ENCODE data around the gene NLRP2B.
"Not testable (repeated sequence)": the region's sequence is repeated elsewhere in the genome, so short reads cannot be mapped to it uniquely, and the experiment has no call there.

The NLRP2B gene

GRCh38 chrX:57680160-57680559, at the start of gene NLRP2B:
Gene NLRP2B (minus strand): TSS chrX:57680260.
- no peak for DNase-seq

DNA sequence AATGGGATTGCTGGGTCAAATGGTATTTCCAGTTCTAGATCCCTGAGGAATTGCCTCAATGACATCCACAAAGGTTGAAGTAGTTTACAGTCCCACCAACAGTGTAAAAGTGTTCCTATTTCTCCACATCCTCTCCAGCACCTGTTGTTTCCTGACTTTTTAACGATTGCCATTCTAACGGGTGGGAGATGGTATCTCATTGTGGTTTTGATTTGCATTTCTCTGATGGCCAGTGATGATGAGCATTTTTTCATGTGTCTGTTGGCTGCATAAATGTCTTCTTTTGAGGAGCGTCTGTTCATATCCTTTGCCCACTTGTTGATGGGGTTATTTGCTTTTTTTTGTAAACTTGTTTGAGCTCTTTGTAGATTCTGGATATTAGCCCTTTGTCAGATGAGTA, 45.9 kb upstream of the NLRP2B start:
- not testable (repeated sequence) for DNase-seq

DNA sequence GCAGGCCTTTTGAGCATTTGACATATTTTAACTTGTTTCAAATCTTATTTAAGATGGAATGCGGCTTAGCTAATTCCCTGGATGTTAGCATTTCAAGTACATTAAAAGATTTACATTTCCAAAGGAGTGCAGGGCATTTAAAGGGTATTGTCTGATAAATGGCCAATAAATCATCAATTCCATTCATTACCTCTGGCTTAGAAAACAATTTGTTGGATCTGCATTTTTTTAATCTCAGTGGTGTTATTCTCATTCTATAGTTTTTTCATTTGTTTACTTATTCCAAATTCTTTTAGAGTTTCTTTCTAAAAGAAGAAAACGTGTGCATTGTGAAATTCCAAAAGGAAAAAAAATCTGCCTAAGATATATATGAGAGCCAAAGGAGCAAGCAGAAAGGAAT, 1.3 kb upstream of the NLRP2B start:
- no peak for DNase-seq

GRCh38 chrX:57678686-57679428, 1.2 kb downstream of the NLRP2B start:
- no peak for DNase-seq

DNA sequence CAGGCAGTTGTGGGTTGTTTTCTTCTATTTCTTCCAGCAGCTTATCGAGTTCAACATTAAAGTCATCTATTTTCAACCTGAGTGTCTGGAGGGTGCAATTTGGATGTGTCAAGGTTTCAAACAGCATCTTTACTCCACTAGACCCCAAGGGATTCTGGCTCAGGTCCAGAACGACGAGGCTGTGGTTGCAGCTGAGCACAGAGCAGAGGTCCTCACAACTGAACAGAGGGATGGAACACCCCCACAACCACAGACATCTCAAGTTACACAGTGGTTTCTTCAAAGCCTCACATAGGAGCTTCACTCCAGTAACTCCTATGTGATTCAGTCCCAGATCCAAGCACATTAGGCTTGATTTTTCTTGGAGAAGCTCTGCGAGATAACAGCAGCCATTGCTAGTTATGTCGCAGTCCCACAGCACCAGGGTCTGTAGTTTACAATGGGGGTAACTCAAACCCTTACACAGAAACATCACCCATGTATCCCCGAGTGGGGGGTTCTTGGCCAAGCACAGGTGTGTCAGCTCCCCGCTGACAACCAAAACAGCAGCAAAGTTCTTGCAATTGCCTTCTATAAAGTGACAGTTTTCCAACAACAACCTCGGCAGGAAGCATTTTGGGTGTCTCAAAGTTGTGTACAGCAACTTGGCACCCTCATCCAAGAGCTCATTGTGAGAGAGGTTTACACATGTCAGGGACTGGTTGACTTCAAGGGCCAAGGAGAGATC, 2.8 kb downstream of the NLRP2B start:
- no peak for DNase-seq

DNA sequence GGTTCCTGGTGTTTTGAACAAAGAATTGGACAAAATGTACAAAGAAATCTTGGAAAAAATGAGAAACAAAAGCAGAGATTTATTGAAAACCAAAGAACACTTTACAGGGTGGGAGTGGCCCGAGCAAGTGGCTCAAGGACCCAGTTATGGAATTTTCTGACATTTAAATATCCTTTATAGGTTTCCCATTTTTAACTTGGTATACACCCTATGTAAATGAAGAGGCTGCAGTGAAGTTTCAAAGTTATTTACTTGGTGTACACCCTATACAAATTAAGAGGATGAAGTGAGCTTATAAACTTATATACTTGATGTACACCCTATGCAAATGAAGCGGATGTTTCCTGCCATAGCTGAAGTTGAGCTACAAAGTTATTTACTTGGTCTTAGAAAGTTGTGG, 4.7 kb downstream of the NLRP2B start:
- no peak for DNase-seq

DNA sequence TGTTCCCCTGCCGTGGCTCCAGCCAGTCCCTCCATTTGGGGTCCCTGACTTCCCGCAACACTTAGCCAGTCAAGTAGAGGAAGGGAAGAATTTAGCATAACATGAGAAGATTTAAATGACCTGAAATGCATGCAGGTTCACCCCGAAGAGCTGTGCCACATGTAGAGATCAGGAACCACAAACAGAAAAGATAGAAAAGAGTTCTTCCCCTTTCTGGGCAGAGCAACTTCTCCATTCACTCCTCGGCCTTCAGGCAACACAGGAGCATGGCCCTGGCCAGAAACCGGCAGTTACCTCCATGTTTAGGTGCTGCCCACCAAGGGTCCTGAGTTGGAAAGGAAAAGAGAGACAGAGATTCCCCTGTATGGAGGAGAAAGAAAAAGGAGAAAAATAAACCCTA, 5.2 kb downstream of the NLRP2B start:
- no peak for DNase-seq

DNA sequence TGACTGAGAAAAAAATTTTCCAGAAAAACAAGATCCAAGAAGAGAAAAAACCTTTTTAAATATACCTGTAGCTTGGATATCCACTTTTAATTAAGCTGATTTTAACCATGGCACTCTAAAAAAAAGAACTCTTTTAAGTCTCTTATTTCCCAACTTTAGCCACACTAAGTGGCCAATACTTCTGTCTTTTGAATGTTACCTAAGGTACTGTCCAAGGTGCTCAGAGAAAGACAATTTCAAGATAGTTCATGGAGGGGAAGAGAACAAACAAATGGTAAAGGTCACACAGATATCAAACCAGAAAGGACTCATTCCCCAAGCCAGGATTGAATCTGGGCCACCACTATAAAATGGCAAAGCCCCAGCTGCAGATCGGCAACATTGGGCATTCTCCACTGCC, 10.1 kb downstream of the NLRP2B start:
- DNase-seq, result no peak

GRCh38 chrX:57667010-57667409, 13.1 kb downstream of the NLRP2B start:
- DNase-seq, result no peak

DNA sequence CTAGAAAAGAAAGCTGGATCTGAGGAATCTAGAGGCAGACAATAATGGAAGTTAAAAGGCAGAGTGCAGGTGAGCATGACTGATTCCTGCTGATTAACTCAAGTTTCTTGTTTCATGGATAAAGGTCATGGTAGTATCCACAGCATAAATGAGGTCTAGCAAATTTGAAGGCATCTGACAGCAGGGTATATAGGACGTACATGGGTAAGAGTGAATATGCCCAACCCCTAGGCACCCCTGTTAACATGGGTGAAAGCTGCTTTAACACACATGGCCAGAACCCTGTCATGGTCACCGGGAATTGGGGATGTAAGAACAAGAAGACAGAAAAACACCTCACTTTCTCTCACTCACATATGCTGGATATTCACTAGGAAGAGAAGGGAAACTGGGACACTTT, 25.0 kb downstream of the NLRP2B start:
- DNase-seq, result no peak

DNA sequence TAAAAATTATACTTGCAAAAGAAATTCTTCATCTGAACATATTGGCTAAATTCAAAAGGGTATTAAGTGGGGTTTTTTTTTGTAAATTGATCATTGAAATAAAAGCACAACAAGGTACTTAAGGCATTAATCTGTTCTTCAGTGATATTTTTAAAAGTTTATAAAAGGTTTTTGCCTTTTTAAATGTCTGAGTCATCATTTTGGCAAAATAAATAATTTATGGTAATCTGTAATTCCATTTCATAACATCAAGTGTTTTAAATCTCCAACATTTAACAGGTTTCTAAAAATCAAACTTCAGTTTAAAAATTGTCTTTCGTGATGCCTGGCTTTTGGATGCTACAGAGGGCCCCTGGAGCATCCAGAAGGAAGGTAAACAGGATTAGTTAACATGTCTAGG, 27.4 kb downstream of the NLRP2B start:
- DNase-seq, result no peak

GRCh38 chrX:57651169-57651919, 28.7 kb downstream of the NLRP2B start:
- no peak for DNase-seq

DNA sequence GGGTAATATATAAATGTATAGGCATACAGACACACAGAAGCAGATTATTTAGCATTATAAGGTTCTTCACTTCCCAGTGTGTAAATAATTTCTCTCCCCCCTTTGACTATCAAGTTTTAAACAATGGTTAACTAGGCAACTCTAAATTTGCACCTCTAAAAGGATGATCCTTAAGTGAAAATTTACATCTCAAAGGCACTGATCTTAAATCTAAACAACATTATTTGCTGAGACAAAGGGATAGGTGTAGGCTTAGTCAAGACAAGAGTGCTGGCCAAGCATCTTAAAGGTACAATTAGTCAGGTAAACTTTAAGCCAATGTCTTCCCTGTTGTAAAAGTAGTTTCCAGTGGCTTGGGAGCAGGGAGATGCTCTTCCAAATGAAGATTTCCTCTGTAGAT, 33.0 kb downstream of the NLRP2B start:
- DNase-seq, result no peak

DNA sequence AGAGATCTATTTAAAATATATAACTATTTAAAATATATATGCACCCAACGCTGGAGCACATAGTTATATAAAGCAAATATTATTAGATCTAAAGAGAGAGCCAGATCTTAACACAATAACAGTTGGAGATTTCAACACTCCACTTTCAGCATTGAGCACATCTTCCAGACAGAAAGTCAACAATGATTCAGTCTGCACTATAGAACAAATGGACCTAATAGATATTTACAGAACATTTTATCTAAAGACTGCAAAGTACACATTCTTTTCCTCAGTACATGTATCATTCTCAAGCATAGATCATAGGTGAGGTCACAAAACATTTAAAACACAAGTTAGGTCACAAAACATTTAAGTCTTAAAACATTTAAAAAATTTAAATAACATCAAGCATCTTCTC, 36.4 kb downstream of the NLRP2B start:
- no peak for DNase-seq

DNA sequence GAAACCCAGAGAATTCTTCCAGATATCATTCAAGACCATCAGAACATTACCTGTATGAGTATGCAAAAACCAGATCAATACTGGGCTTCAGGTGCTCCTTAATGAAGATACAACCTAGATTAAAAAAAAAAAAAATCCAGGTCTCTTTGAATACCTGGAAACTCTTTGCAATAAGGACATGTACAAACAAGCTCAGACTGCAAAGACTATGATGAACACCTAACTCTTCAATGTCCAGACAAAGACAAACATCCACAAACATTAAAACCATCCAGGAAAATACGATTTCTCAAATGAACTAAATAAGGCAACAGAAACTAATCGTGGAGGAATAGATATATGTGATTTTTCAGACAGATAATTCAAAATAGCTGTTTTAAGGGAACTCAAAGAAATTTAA, 38.7 kb downstream of the NLRP2B start:
- no peak for DNase-seq

DNA sequence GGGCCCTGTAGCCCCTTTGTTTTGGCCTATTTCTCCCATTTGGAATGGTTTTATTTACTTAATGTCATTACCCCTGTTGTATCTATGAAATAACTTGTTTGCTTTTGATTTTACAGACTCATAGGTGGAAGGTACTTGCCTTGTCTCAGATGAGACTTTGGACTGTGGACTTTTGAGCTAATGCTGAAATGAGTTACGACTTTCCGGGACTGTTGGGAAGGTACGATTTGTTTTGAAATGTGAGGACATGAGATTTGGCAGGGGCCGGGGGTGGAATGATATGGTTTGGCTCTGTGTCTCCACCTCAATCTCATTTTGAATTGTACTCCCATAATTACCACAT, 39.4 kb downstream of the NLRP2B start:
- DNase-seq, result no peak

DNA sequence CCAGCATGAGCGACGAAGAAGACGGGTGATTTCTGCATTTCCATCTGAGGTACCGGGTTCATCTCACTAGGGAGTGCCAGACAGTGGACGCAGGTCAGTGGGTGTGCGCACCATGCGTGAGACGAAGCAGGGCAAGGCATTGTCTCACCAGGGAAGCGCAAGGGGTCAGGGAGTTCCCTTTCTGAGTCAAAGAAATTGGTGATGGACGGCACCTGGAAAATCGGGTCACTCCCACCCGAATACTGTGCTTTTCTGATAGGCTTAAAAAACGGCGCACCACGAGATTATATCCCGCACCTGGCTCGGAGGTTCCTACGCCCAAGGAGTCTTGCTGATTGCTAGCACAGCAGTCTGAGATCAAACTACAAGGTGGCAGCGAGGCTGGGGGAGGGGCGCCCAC, 50.6 kb downstream of the NLRP2B start:
- not testable (repeated sequence) for DNase-seq
